Measurements from ENCODE around the gene TAGLN. TPM values are rescaled to one million over a fixed set of nuclear protein-coding genes. Genes with fewer than 3 reads are reported as not detected.

Gene TAGLN
- total RNA-seq, 1 experiment from 2014 or later: 11.0 TPM

- no peak for DNase-seq
- no peak for TF ChIP-seq CTCF (conservative IDR thresholded peaks at IDR 0.05)
- POLR2A ChIA-PET (ENCODE audit: unreplicated experiment): no interaction called here
- Histone ChIP-seq H3K27me3 (ENCODE audit: insufficient read depth, low read depth) (no peaks in the 10 kb centered on the region), H3K4me3 (no peak overlapping the region), H3K27ac (no peak overlapping the region), H2AFZ (no peak overlapping the region), H3F3A (ENCODE audit: insufficient read depth, low read depth) (no peaks in the 10 kb centered on the region), H3K4me2 (no peak overlapping the region), H3K9me3 (ENCODE audit: insufficient read depth, low read depth) (no peaks in the 10 kb centered on the region), H3K4me1 (replicated peaks; ENCODE audit: insufficient read depth) (no peaks in the 10 kb centered on the region), H3K79me2 (ENCODE audit: low read depth) (no peaks in the 10 kb centered on the region), H3K9me2 (ENCODE audit: insufficient read depth) (no peaks in the 10 kb centered on the region), H3K36me3 (ENCODE audit: low read depth) (no peaks in the 10 kb centered on the region), H4K20me1 (ENCODE audit: insufficient read depth) (no peaks in the 10 kb centered on the region; the same call in 1 of the 2 replicates)
- intact Hi-C loops (cut with micrococcal nuclease; ENCODE audit: unreplicated experiment): no loop called here
- no TSS peak for BruUV-seq (replicated peaks)
- CTCF ChIA-PET: no interaction called here
Observed at GRCh38 chr11:117191680-117192400, 7.3 kb upstream of the TAGLN start.

DNA sequence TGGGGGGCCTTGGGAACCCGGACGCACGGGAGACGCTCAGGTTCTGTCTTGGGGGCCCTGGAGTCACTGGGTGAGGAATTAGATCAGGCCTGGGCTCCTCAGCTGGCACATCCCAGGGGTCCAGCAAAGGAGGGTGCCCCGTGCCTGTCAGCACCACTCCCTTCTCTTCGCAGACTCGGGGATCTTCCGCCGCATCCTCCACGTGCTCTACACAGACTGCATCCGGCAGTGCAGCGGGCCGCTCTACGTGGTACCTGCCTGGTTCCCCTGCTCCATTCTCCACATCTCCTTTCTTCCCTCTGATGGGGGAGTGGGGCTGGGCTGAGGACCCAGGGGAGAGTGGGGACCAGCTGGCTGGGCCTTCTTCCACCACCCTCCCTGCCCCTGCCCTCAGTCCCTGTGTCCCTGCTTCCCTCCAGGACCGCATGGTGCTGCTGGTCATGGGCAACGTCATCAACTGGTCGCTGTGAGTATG, 6.7 kb upstream of the TAGLN start:
- intact Hi-C loops (cut with micrococcal nuclease; ENCODE audit: unreplicated experiment): no loop called here
- Histone ChIP-seq H3K27ac (no peak overlapping the region), H3F3A (ENCODE audit: insufficient read depth, low read depth) (no peaks in the 10 kb centered on the region), H3K4me1 (replicated peaks; ENCODE audit: insufficient read depth) (no peaks in the 10 kb centered on the region), H3K4me2 (no peak overlapping the region), H3K4me3 (no peak overlapping the region), H3K9me2 (ENCODE audit: insufficient read depth) (no peaks in the 10 kb centered on the region), H3K9me3 (ENCODE audit: insufficient read depth, low read depth) (no peaks in the 10 kb centered on the region), H3K36me3 (ENCODE audit: low read depth) (no peaks in the 10 kb centered on the region), H2AFZ (no peak overlapping the region), H3K27me3 (ENCODE audit: insufficient read depth, low read depth) (no peaks in the 10 kb centered on the region), H3K79me2 (ENCODE audit: low read depth) (no peaks in the 10 kb centered on the region), H4K20me1 (ENCODE audit: insufficient read depth) (no peaks in the 10 kb centered on the region; the same call in 1 of the 2 replicates)
- BruUV-seq (replicated peaks): no TSS peak
- POLR2A ChIA-PET (ENCODE audit: unreplicated experiment): no interaction called here
- DNase-seq: no peak
- TF ChIP-seq EZH2 (IDR thresholded peaks at IDR 0.05; ENCODE audit: low read depth) (no peak), CTCF (conservative IDR thresholded peaks at IDR 0.05) (no peak)
- CTCF ChIA-PET: no interaction called here

- H3F3A ChIP-seq (ENCODE audit: insufficient read depth, low read depth): no peaks in the 10 kb centered on the region
- no peaks in the 10 kb centered on the region for H3K27me3 ChIP-seq (ENCODE audit: insufficient read depth, low read depth)
- intact Hi-C loops (cut with micrococcal nuclease; ENCODE audit: unreplicated experiment): no loop called here
- no peaks in the 10 kb centered on the region for H3K9me2 ChIP-seq (ENCODE audit: insufficient read depth)
- no peak for DNase-seq
- no peaks in the 10 kb centered on the region; the same call in 1 of the 2 replicates for H4K20me1 ChIP-seq (ENCODE audit: insufficient read depth)
- H3K4me3 ChIP-seq: no peak overlapping the region
- H3K27ac ChIP-seq: no peak overlapping the region
- ChIA-PET CTCF (no interaction called here), POLR2A (ENCODE audit: unreplicated experiment) (no interaction called here)
- no peaks in the 10 kb centered on the region for H3K36me3 ChIP-seq (ENCODE audit: low read depth)
- H3K79me2 ChIP-seq (ENCODE audit: low read depth): no peaks in the 10 kb centered on the region
- no peak overlapping the region for H3K4me2 ChIP-seq
- no peaks in the 10 kb centered on the region for H3K9me3 ChIP-seq (ENCODE audit: insufficient read depth, low read depth)
- no TSS peak for BruUV-seq (replicated peaks)
- no peaks in the 10 kb centered on the region for H3K4me1 ChIP-seq (replicated peaks; ENCODE audit: insufficient read depth)
- H2AFZ ChIP-seq: no peak overlapping the region
- no peak for TF ChIP-seq EZH2 (IDR thresholded peaks at IDR 0.05; ENCODE audit: low read depth)
- TF ChIP-seq CTCF (conservative IDR thresholded peaks at IDR 0.05): no peak
Observed at GRCh38 chr11:117193130-117194020, 5.8 kb upstream of the TAGLN start.
